Measurements from ENCODE around the gene CDHR2.

DNA sequence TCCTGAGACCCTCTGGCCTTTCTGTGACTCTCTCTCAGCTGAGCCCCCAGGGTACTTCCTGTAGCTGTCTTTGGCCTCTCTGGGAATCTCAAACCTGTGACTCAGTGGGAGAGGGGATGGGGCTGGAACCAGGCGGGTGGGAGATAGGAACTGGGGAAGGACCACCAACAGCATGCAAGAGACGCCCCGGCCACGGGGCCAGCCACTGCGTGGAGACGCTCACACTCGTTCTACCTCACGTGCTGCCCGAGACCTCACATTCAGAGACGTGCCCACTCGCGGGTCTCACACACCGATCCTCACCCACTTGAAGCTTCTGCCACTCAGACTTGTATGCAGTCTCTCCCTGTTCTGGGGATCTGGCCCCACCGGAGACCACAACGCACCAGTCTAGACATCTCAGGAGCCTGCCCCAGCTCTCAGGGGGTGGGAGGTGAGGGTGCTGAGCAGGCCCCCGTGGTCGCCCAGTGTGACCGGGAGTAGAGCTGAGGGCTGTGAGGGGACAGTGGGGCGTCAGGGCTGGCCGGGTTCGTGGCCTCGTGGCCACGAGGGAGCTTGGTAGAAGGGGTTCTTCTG is 47.0 kb downstream of the CDHR2 start:
- TF ChIP-seq POLR2AphosphoS5 (IDR thresholded peaks at IDR 0.05; ENCODE audit: borderline replicate concordance, low read depth, low read length) = no peak
- TF ChIP-seq EZH2 (IDR thresholded peaks at IDR 0.05) = no peak
